ENCODE results near the gene EHBP1.

EHBP1 gene

GRCh38 chr2:62919041-62919440 lies 213.5 kb downstream of the EHBP1 start:
- H3K9me3 ChIP-seq (ENCODE audit: insufficient read depth, low read depth, low read length), result peaks cover 3% of the 10 kb centered on the region; the same call in 1 of the 2 replicates
- no peaks in the 10 kb centered on the region; the same call in 1 of the 2 replicates for H3K36me3 ChIP-seq (ENCODE audit: insufficient read depth, low read depth, low read length)
- no peak overlapping the region for H3K4me3 ChIP-seq (ENCODE audit: low read length)
- no peak overlapping the region for H3K9ac ChIP-seq (ENCODE audit: low read depth, low read length)
- no peaks in the 10 kb centered on the region for H3K27me3 ChIP-seq (ENCODE audit: insufficient read depth, low read length)
- no peaks in the 10 kb centered on the region for H3K4me1 ChIP-seq (ENCODE audit: insufficient read depth, low read length)
- H3K27ac ChIP-seq (ENCODE audit: low read length), result no peak overlapping the region

- Histone ChIP-seq H3K27ac (ENCODE audit: low read length) (no peak overlapping the region), H3K4me3 (ENCODE audit: low read length) (no peak overlapping the region), H3K4me1 (ENCODE audit: insufficient read depth, low read length) (no peaks in the 10 kb centered on the region), H3K9me3 (ENCODE audit: insufficient read depth, low read depth, low read length) (peaks cover 12% of the 10 kb centered on the region), H3K27me3 (ENCODE audit: insufficient read depth, low read length) (no peaks in the 10 kb centered on the region), H3K9ac (ENCODE audit: low read depth, low read length) (no peak overlapping the region), H3K36me3 (ENCODE audit: insufficient read depth, low read depth, low read length) (no peaks in the 10 kb centered on the region; the same call in 1 of the 2 replicates)
Measured at GRCh38 chr2:62920070-62920469, 214.6 kb downstream of the EHBP1 start.

GRCh38 chr2:62923242-62923641 lies 217.7 kb downstream of the EHBP1 start:
- Histone ChIP-seq H3K4me1 (ENCODE audit: insufficient read depth, low read length) (no peaks in the 10 kb centered on the region), H3K9me3 (ENCODE audit: insufficient read depth, low read depth, low read length) (peaks cover 13% of the 10 kb centered on the region), H3K27me3 (ENCODE audit: insufficient read depth, low read length) (no peaks in the 10 kb centered on the region), H3K27ac (ENCODE audit: low read length) (no peak overlapping the region), H3K9ac (ENCODE audit: low read depth, low read length) (no peak overlapping the region), H3K36me3 (ENCODE audit: insufficient read depth, low read depth, low read length) (no peaks in the 10 kb centered on the region; the same call in 1 of the 2 replicates), H3K4me3 (ENCODE audit: low read length) (no peak overlapping the region)

- H3K4me1 ChIP-seq (ENCODE audit: insufficient read depth, low read length), result no peaks in the 10 kb centered on the region
- H3K9me3 ChIP-seq (ENCODE audit: insufficient read depth, low read depth, low read length), result peaks cover 13% of the 10 kb centered on the region
- H3K27ac ChIP-seq (ENCODE audit: low read length), result no peak overlapping the region
- H3K36me3 ChIP-seq (ENCODE audit: insufficient read depth, low read depth, low read length), result no peaks in the 10 kb centered on the region; the same call in 1 of the 2 replicates
- no peak overlapping the region for H3K4me3 ChIP-seq (ENCODE audit: low read length)
- H3K9ac ChIP-seq (ENCODE audit: low read depth, low read length), result no peak overlapping the region
- H3K27me3 ChIP-seq (ENCODE audit: insufficient read depth, low read length), result no peaks in the 10 kb centered on the region
Measured at GRCh38 chr2:62923881-62924280, 218.4 kb downstream of the EHBP1 start.

- H3K36me3 ChIP-seq (ENCODE audit: insufficient read depth, low read depth, low read length), result no peaks in the 10 kb centered on the region; the same call in 1 of the 2 replicates
- no peak overlapping the region for H3K27ac ChIP-seq (ENCODE audit: low read length)
- no peaks in the 10 kb centered on the region for H3K4me1 ChIP-seq (ENCODE audit: insufficient read depth, low read length)
- H3K9ac ChIP-seq (ENCODE audit: low read depth, low read length), result no peak overlapping the region
- H3K27me3 ChIP-seq (ENCODE audit: insufficient read depth, low read length), result no peaks in the 10 kb centered on the region
- H3K9me3 ChIP-seq (ENCODE audit: insufficient read depth, low read depth, low read length), result peaks cover 13% of the 10 kb centered on the region
- no peak overlapping the region for H3K4me3 ChIP-seq (ENCODE audit: low read length)
Measured at GRCh38 chr2:62928015-62928414, 222.5 kb downstream of the EHBP1 start.

GRCh38 chr2:62931536-62931935 lies 226.0 kb downstream of the EHBP1 start:
- H3K27me3 ChIP-seq (ENCODE audit: insufficient read depth, low read length), result no peaks in the 10 kb centered on the region
- H3K4me1 ChIP-seq (ENCODE audit: insufficient read depth, low read length), result peaks cover 3% of the 10 kb centered on the region; the same call in 1 of the 2 replicates
- no peak overlapping the region for H3K27ac ChIP-seq (ENCODE audit: low read length)
- no peak overlapping the region for H3K9ac ChIP-seq (ENCODE audit: low read depth, low read length)
- no peak overlapping the region for H3K4me3 ChIP-seq (ENCODE audit: low read length)
- H3K9me3 ChIP-seq (ENCODE audit: insufficient read depth, low read depth, low read length), result no peaks in the 10 kb centered on the region
- no peaks in the 10 kb centered on the region for H3K36me3 ChIP-seq (ENCODE audit: insufficient read depth, low read depth, low read length)

- Histone ChIP-seq H3K27ac (ENCODE audit: low read length) (no peak overlapping the region), H3K27me3 (ENCODE audit: insufficient read depth, low read length) (no peaks in the 10 kb centered on the region), H3K9me3 (ENCODE audit: insufficient read depth, low read depth, low read length) (no peaks in the 10 kb centered on the region), H3K4me1 (ENCODE audit: insufficient read depth, low read length) (peaks cover 3% of the 10 kb centered on the region; the same call in 1 of the 2 replicates), H3K9ac (ENCODE audit: low read depth, low read length) (no peak overlapping the region), H3K36me3 (ENCODE audit: insufficient read depth, low read depth, low read length) (no peaks in the 10 kb centered on the region), H3K4me3 (ENCODE audit: low read length) (no peak overlapping the region)
Measured at GRCh38 chr2:62933398-62933917, 227.9 kb downstream of the EHBP1 start.

- H3K4me3 ChIP-seq (ENCODE audit: low read length), result no peak overlapping the region
- no peaks in the 10 kb centered on the region for H3K9me3 ChIP-seq (ENCODE audit: insufficient read depth, low read depth, low read length)
- H3K27ac ChIP-seq (ENCODE audit: low read length), result no peak overlapping the region
- peaks cover 3% of the 10 kb centered on the region; the same call in 1 of the 2 replicates for H3K4me1 ChIP-seq (ENCODE audit: insufficient read depth, low read length)
- no peaks in the 10 kb centered on the region for H3K27me3 ChIP-seq (ENCODE audit: insufficient read depth, low read length)
- H3K9ac ChIP-seq (ENCODE audit: low read depth, low read length), result no peak overlapping the region
- H3K36me3 ChIP-seq (ENCODE audit: insufficient read depth, low read depth, low read length), result no peaks in the 10 kb centered on the region
Measured at GRCh38 chr2:62934517-62934916, 229.0 kb downstream of the EHBP1 start.

GRCh38 chr2:62938126-62938525 lies 232.6 kb downstream of the EHBP1 start:
- no peaks in the 10 kb centered on the region for H3K27me3 ChIP-seq (ENCODE audit: insufficient read depth, low read length)
- H3K9me3 ChIP-seq (ENCODE audit: insufficient read depth, low read depth, low read length), result no peaks in the 10 kb centered on the region
- H3K9ac ChIP-seq (ENCODE audit: low read depth, low read length), result no peak overlapping the region
- H3K4me3 ChIP-seq (ENCODE audit: low read length), result no peak overlapping the region
- no peaks in the 10 kb centered on the region for H3K36me3 ChIP-seq (ENCODE audit: insufficient read depth, low read depth, low read length)
- H3K27ac ChIP-seq (ENCODE audit: low read length), result no peak overlapping the region
- H3K4me1 ChIP-seq (ENCODE audit: insufficient read depth, low read length), result peaks cover 3% of the 10 kb centered on the region; the same call in 1 of the 2 replicates

GRCh38 chr2:62939735-62940491 lies 234.4 kb downstream of the EHBP1 start:
- Histone ChIP-seq H3K27me3 (ENCODE audit: insufficient read depth, low read length) (no peaks in the 10 kb centered on the region), H3K4me3 (ENCODE audit: low read length) (no peak overlapping the region), H3K9me3 (ENCODE audit: insufficient read depth, low read depth, low read length) (no peaks in the 10 kb centered on the region), H3K4me1 (ENCODE audit: insufficient read depth, low read length) (no peaks in the 10 kb centered on the region), H3K27ac (ENCODE audit: low read length) (no peak overlapping the region), H3K36me3 (ENCODE audit: insufficient read depth, low read depth, low read length) (no peaks in the 10 kb centered on the region; the same call in 1 of the 2 replicates), H3K9ac (ENCODE audit: low read depth, low read length) (no peak overlapping the region)

GRCh38 chr2:62940697-62941096 lies 235.2 kb downstream of the EHBP1 start:
- Histone ChIP-seq H3K36me3 (ENCODE audit: insufficient read depth, low read depth, low read length) (no peaks in the 10 kb centered on the region; the same call in 1 of the 2 replicates), H3K27me3 (ENCODE audit: insufficient read depth, low read length) (no peaks in the 10 kb centered on the region), H3K27ac (ENCODE audit: low read length) (no peak overlapping the region), H3K9ac (ENCODE audit: low read depth, low read length) (no peak overlapping the region), H3K4me1 (ENCODE audit: insufficient read depth, low read length) (no peaks in the 10 kb centered on the region), H3K4me3 (ENCODE audit: low read length) (no peak overlapping the region), H3K9me3 (ENCODE audit: insufficient read depth, low read depth, low read length) (no peaks in the 10 kb centered on the region)

- no peaks in the 10 kb centered on the region for H3K9me3 ChIP-seq (ENCODE audit: insufficient read depth, low read depth, low read length)
- no peak overlapping the region for H3K4me3 ChIP-seq (ENCODE audit: low read length)
- H3K4me1 ChIP-seq (ENCODE audit: insufficient read depth, low read length), result no peaks in the 10 kb centered on the region
- H3K36me3 ChIP-seq (ENCODE audit: insufficient read depth, low read depth, low read length), result no peaks in the 10 kb centered on the region; the same call in 1 of the 2 replicates
- H3K27me3 ChIP-seq (ENCODE audit: insufficient read depth, low read length), result no peaks in the 10 kb centered on the region
- H3K9ac ChIP-seq (ENCODE audit: low read depth, low read length), result no peak overlapping the region
- no peak overlapping the region for H3K27ac ChIP-seq (ENCODE audit: low read length)
Measured at GRCh38 chr2:62941413-62941812, 235.9 kb downstream of the EHBP1 start.

Measured in iPS-20b (cell line).